Measurements from ENCODE around the gene OSBPL9. TPM values are rescaled to one million over a fixed set of nuclear protein-coding genes. Genes with fewer than 3 reads are reported as not detected.

The OSBPL9 gene
- total RNA-seq, 1 donor from 2014 or later: 88.3 TPM

DNA sequence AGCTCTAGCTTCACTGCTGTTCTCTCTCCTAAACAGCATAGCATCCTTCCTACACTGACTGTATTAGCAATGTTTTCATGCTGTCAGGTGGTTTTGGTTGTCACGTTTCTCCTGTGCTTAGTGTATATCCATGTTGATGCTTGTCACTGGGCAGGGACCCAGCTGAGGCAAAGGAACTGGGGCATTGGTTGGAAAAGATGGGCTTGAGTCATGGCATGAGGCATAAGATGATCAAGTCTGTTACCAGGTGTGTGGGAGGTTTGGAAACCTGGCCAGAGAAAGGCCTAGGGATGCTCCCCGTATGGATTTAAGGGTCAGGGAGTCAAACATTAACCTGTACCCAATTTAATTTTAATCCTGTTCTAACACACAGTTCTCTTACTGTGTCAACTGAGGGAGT is 69.6 kb downstream of the OSBPL9 start:
- TF ChIP-seq, protein P1, sequence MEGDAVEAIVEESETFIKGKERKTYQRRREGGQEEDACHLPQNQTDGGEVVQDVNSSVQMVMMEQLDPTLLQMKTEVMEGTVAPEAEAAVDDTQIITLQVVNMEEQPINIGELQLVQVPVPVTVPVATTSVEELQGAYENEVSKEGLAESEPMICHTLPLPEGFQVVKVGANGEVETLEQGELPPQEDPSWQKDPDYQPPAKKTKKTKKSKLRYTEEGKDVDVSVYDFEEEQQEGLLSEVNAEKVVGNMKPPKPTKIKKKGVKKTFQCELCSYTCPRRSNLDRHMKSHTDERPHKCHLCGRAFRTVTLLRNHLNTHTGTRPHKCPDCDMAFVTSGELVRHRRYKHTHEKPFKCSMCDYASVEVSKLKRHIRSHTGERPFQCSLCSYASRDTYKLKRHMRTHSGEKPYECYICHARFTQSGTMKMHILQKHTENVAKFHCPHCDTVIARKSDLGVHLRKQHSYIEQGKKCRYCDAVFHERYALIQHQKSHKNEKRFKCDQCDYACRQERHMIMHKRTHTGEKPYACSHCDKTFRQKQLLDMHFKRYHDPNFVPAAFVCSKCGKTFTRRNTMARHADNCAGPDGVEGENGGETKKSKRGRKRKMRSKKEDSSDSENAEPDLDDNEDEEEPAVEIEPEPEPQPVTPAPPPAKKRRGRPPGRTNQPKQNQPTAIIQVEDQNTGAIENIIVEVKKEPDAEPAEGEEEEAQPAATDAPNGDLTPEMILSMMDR (conservative IDR thresholded peaks at IDR 0.05): no peak
- no peaks in the 10 kb centered on the region for H3K9me3 Mint-ChIP-seq
- no peak for DNase-seq (ENCODE audit: extremely low spot score, unreplicated experiment)
- peak overlapping the region; percentile 8 for H3K27ac Mint-ChIP-seq
- no peaks in the 10 kb centered on the region for H3K36me3 Mint-ChIP-seq
- H3K27me3 Mint-ChIP-seq: no peaks in the 10 kb centered on the region
- H3K4me1 Mint-ChIP-seq (ENCODE audit: unreplicated experiment): peaks cover 13% of the 10 kb centered on the region
- no peak overlapping the region for H3K4me3 Mint-ChIP-seq

DNA sequence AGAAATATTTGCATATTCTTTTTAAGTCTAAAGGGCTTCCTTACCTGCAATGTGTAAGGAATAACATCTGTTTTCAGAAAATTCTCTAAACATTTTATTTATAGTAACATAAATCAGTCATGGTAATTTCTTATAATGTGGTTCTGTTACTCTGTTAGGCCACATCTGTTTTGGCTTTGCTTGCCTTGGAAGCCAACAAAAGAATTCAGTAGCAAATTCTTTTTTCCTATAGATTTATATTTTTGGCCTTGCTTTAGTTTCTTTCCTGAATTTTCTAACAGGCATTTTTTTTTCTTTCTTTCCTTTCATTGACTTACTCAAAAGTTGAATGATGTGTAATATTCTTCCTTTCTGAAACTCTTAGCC is 72.2 kb downstream of the OSBPL9 start:
- H3K9me3 Mint-ChIP-seq: no peaks in the 10 kb centered on the region
- TF ChIP-seq, protein P1 (conservative IDR thresholded peaks at IDR 0.05): no peak
- no peak overlapping the region for H3K27ac Mint-ChIP-seq
- no peaks in the 10 kb centered on the region for H3K36me3 Mint-ChIP-seq
- H3K27me3 Mint-ChIP-seq: no peaks in the 10 kb centered on the region
- no peak overlapping the region for H3K4me3 Mint-ChIP-seq
- no peak for DNase-seq (ENCODE audit: extremely low spot score, unreplicated experiment)
- H3K4me1 Mint-ChIP-seq (ENCODE audit: unreplicated experiment): peaks cover 27% of the 10 kb centered on the region

DNA sequence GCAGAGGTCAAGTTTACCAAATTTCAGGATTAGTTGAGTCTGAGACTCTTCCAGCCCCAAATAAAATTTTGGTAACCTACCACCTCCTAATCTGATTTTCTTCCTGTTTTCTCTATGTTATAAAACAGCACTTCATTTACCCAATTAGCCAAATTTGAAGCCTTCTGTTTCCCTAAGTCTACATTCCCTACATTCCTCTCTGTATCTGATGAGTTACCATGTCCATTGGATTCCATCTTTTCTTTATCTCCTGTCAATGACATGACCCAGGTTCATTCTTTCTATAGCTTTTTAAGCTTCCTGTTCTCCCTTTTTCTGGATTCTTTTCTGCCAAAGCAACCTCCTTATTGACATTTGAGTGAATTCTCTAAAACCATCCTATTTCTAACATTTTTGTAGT is 72.8 kb downstream of the OSBPL9 start:
- H3K27me3 Mint-ChIP-seq: no peaks in the 10 kb centered on the region
- H3K9me3 Mint-ChIP-seq: no peaks in the 10 kb centered on the region
- H3K4me1 Mint-ChIP-seq (ENCODE audit: unreplicated experiment): peaks cover 27% of the 10 kb centered on the region
- TF ChIP-seq, protein P1 (conservative IDR thresholded peaks at IDR 0.05): no peak
- H3K27ac Mint-ChIP-seq: no peak overlapping the region
- no peak for DNase-seq (ENCODE audit: extremely low spot score, unreplicated experiment)
- no peak overlapping the region for H3K4me3 Mint-ChIP-seq
- no peaks in the 10 kb centered on the region for H3K36me3 Mint-ChIP-seq

DNA sequence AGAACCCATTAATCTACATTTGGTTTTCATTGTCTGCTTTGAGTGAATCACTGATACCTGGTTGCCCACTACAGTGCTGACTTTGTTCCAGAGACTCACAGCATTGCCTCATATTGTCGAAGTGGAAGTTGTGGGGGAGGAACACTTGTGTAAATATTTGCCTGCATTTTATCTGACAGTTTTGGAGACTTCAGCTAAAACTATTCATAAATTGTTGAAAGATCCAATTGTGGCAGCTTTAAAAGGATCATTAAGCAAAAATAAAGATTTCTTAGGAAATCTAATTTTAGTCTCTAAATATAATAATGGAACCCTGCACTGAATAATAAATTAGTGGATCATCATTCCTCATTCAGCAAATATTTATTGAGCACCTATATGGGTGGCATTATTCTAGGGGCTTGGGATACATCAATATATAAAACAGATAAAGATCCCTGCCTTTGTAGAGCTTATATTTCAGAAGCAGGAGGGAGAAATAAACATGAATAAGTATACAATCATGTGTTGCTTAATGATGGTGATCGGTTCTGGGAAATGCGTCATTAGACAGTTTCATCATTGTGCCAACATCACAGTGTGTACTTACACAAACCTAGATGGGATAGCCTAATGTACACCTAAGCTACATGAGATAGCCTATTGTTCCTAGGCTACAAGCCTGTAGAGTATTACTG is 73.5 kb downstream of the OSBPL9 start:
- TF ChIP-seq, protein P1 (conservative IDR thresholded peaks at IDR 0.05): no peak
- H3K4me3 Mint-ChIP-seq: no peak overlapping the region
- no peaks in the 10 kb centered on the region for H3K27me3 Mint-ChIP-seq
- peak overlapping the region; percentile 81 for H3K27ac Mint-ChIP-seq
- DNase-seq (ENCODE audit: extremely low spot score, unreplicated experiment): no peak
- H3K4me1 Mint-ChIP-seq (ENCODE audit: unreplicated experiment): peaks cover 27% of the 10 kb centered on the region
- H3K36me3 Mint-ChIP-seq: no peaks in the 10 kb centered on the region
- no peaks in the 10 kb centered on the region for H3K9me3 Mint-ChIP-seq

DNA sequence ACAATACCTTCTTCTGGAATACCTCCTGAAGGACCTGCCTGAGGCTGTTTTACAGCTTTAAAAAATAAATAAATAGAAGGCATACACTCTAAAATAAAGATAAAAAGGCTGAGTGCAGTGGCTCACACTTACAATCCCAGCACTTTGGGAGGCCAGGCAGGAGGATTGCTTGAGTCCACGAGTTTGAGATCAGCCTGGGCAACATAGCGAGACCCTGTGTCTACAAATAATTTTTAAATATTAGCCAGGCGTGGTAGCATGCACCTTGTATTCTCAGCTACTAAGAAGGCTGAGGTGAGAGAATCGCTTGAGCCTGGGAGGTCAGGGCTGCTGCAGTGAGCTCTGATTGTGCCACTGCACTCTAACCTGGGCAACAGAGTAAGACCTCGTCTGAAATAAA is 75.0 kb downstream of the OSBPL9 start:
- Mint-ChIP-seq H3K36me3 (no peaks in the 10 kb centered on the region), H3K27ac (no peak overlapping the region), H3K9me3 (no peaks in the 10 kb centered on the region), H3K27me3 (no peaks in the 10 kb centered on the region), H3K4me1 (ENCODE audit: unreplicated experiment) (peaks cover 27% of the 10 kb centered on the region), H3K4me3 (no peak overlapping the region)
- DNase-seq (ENCODE audit: extremely low spot score, unreplicated experiment): no peak
- TF ChIP-seq, protein P1 (conservative IDR thresholded peaks at IDR 0.05): no peak

Data from type B pancreatic cell (in vitro differentiated cells).